ENCODE results near the gene PPP5C. TPM values are rescaled to one million over a fixed set of nuclear protein-coding genes. Genes with fewer than 3 reads are reported as not detected.
"Not testable (repeated sequence)": the region's sequence is repeated elsewhere in the genome, so short reads cannot be mapped to it uniquely, and the experiment has no call there.

Gene PPP5C
- total RNA-seq, 2 experiments from 2014 or later = 84.6 to 85.1 TPM

DNA sequence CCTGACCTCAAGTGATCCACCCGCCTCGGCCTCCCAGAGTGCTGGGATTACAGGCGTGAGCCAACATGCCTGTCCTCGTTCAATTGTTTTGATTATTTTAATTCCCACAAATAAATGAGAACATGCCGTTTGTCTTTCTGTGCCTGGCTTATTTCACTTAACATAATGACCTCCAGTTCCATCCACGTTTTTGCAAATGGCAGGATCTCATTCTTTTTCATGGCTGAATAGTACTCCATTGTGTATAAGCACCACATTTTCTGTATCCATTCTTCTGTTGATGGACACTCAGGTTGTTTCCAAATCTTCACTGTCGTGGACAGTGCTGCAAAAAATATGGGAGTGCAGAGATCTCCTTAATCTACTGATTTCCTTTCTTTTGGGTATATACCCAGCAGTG is 86.6 kb downstream of the PPP5C start:
- not testable (repeated sequence) for DNase-seq; H3K4me3 Mint-ChIP-seq; H3K36me3 Mint-ChIP-seq (ENCODE audit: low read depth); H3K9me3 Mint-ChIP-seq; H3K27ac Mint-ChIP-seq
- CTCF ChIA-PET = interaction anchor here (0.5 kb wide), 1 partner anchor 153 kb away, joined by 3 read pairs; no protein-coding TSS in a partner anchor
- Mint-ChIP-seq H3K4me1 (peaks cover 11% of the 10 kb centered on the region), H3K27me3 (peaks cover 30% of the 10 kb centered on the region)
- POLR2A ChIA-PET = interaction anchor here (0.7 kb wide), 1 partner anchor 79 kb away, joined by 3 read pairs; no protein-coding TSS in a partner anchor

- no peak for DNase-seq
- no peaks in the 10 kb centered on the region for H3K36me3 Mint-ChIP-seq (ENCODE audit: low read depth)
- no peaks in the 10 kb centered on the region for H3K9me3 Mint-ChIP-seq
- ChIA-PET CTCF (no interaction called here), POLR2A (no interaction called here)
- peaks cover under 1% of the 10 kb centered on the region for H3K4me1 Mint-ChIP-seq
- H3K4me3 Mint-ChIP-seq = no peak overlapping the region
- H3K27me3 Mint-ChIP-seq = peaks cover 19% of the 10 kb centered on the region
- no peak overlapping the region for H3K27ac Mint-ChIP-seq
Measured at GRCh38 chr19:46435009-46435408, 88.1 kb downstream of the PPP5C start.

GRCh38 chr19:46435689-46436088 is 88.8 kb downstream of the PPP5C start:
- H3K9me3 Mint-ChIP-seq; H3K4me1 Mint-ChIP-seq; H3K27ac Mint-ChIP-seq; H3K36me3 Mint-ChIP-seq (ENCODE audit: low read depth); CTCF ChIA-PET; H3K4me3 Mint-ChIP-seq; DNase-seq; POLR2A ChIA-PET: not testable (repeated sequence)
- H3K27me3 Mint-ChIP-seq = peaks cover 13% of the 10 kb centered on the region

Other genes with a start within 250 kb of the PPP5C start
- not detected for gene IGFL3, start 222.4 kb upstream of the PPP5C start, total RNA-seq
- gene IGFL2, start 198.8 kb upstream of the PPP5C start, total RNA-seq = not detected
- not detected for gene IGFL1, start 117.3 kb upstream of the PPP5C start, total RNA-seq
- not detected for gene HIF3A, start 50.0 kb upstream of the PPP5C start, total RNA-seq
- gene CCDC8, start 66.5 kb downstream of the PPP5C start, total RNA-seq = not detected
- gene PNMA8C, start 81.8 kb downstream of the PPP5C start, total RNA-seq = not detected
- gene PNMA8A, start 124.5 kb downstream of the PPP5C start, total RNA-seq = not detected
- gene PNMA8B, start 148.8 kb downstream of the PPP5C start, total RNA-seq = under 1 TPM; 0.05 TPM